GM23248 (cell line): ENCODE results near the gene NUP37.

ENCODE experiments used
- EZH2 ChIP-seq: fragments of 200-600 bp; sonication (generic); IDR thresholded peaks from 2 replicates; pipeline ENCODE4 v1.6.1; 2018; ENCODE audit warnings: antibody characterized with exemption, mild to moderate bottlenecking; ENCODE audit not compliant: insufficient read depth, poor library complexity, severe bottlenecking
- EZH2phosphoT487 ChIP-seq: fragments of 200-600 bp; sonication (generic); IDR thresholded peaks from 2 replicates; pipeline ENCODE4 v1.6.1; 2018; ENCODE audit warnings: antibody characterized with exemption, moderate library complexity, mild to moderate bottlenecking, low read depth; ENCODE audit not compliant: insufficient read depth

GRCh38 chr12:102163383-102163782, 43.5 kb upstream of the NUP37 start:
- TF ChIP-seq EZH2 = no peak
- TF ChIP-seq EZH2phosphoT487 = no peak
